ENCODE data around the gene DOCK11. TPM values are rescaled to one million over a fixed set of nuclear protein-coding genes. Genes with fewer than 3 reads are reported as not detected.
A peak's percentile ranks its signal among the peaks of the same experiment; 100 is the strongest.
"Not testable (repeated sequence)": the region's sequence is repeated elsewhere in the genome, so short reads cannot be mapped to it uniquely, and the experiment has no call there.

Gene DOCK11
- total RNA-seq (2014; rRNA removed; shearing (Covaris generic)), result 2.3 and 3.4 TPM in 2 replicates

DNA sequence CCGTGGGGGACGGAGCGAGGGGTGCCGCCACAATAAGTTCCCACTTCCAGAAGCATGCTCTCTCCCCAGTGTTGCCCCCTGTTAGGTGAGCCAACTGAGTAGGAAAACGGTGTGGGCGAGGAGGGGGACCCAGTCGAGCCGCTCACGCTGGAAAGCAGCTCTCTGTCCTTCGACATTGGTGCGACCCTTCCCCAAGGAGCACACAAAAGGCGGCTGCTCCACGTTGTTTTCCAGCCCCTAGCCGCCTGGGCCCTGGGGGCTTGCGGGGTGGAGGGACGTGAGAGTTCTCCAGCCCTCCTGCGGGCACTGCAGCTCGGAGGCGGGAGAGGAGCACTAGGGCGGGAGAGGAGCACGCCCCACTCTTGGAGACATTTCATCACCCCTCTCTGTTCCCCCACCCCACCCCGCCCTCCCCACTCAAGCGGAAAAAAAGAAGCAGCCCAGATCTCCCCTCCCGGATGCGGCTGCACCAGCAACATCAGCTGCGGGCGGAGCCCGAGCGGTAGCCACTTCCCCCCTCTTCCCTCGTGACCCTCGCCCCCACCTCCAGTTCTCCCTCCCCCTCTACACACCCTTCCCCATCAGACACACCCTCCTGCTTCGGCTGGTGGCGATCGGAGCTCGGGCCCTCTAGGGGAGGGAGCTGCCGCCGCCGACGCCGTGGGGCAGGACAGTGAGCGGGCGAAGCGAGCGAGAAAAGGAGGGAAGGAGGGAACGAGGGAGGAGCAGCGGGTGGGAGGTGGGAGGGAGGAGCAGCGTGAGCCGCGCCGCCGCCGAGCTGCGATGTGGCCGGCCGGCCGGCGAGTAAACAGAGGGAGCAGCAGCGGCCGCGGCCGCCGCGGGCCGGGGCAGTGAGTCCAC, at the start of gene DOCK11:
Gene DOCK11 (plus strand): TSS at position 755 of the 861 bp plus-strand sequence. CDS start 157 bp downstream, outside the sequence.
- DNase-seq (ENCODE audit: low read depth), result peak; percentile 74

DNA sequence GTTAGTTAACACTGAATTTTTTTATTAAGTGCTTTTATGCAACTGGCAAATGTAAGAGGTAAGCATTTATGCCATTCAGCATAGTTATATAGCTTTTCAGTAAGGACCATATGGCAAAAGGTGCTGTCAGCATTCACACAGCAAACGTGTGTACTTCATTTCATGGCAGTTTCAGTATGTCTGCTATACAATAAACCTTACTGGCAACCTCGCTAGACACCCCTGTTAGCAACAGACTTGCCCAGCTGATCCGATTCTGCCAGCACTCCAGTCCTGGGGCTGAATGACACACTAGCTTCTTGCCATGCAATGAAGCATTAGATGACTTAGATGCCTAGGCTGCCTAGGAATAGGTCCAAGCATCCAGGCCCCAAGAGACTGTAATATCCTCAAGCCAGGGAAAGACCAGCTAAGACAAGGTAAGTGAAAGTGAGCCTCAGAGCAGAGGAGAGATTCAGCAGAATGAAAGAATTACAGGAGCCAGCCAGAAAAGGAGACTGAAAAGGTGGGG, 47.3 kb upstream of the DOCK11 start:
- DNase-seq (ENCODE audit: low read depth), result peak; percentile 3

DNA sequence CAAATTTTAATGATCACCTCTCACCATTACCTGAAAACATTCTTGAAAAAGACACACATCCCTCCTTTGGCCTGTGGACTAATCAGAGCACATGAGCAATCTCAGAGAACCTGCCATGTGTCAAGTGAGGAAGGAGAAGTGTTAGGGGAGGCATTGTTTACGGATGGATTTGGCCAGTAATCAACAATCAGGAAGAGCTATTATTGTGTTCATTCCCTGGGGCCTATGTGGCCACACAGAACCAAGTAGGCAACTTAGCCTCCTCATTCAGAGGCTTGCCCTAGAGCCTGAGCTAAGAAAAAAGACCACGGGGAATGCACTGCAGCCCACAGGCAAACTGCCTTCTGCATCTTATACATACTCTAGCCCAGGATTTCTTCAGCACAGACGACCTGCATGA, 40.6 kb upstream of the DOCK11 start:
- DNase-seq (ENCODE audit: low read depth), result peak; percentile 5

DNA sequence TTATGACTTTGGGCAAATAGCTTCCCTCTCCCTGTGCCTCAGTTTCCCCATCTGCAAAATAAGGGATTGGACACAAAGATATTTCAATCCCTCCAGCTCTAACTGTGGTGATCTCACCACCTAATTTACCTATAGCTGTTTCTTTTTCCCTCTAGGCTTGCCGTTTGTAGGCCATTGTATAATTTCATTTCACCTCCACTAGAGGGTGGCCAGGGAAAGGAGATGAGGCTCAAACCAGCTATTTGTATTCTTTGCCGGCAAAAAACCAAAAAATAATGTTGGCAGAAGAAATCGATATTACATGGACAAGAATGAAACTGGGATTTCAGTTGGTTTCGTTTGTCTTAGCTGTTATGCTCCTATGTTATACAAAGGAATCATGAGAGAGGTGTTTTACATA, 36.1 kb upstream of the DOCK11 start:
- DNase-seq (ENCODE audit: low read depth), result peak; percentile 50

DNA sequence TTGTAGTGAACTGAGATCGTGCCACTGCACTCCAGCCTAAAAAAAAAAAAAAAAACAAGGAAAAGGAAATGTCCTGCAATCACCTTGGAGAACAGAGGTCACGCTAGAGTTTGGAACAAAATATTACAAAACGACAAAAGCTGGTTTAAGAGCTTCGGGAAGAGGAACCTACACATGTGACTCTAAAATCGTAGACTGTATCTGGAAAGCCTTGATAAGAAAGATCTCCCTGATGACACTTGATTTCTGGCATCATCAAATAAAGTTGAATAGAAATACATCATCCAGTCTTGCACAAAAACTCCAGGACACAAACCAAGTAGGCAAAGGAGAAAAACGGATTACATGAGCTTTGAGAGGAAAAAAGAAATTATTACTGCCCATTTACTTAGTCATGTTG, 31.1 kb upstream of the DOCK11 start:
- DNase-seq (ENCODE audit: low read depth), result no peak

DNA sequence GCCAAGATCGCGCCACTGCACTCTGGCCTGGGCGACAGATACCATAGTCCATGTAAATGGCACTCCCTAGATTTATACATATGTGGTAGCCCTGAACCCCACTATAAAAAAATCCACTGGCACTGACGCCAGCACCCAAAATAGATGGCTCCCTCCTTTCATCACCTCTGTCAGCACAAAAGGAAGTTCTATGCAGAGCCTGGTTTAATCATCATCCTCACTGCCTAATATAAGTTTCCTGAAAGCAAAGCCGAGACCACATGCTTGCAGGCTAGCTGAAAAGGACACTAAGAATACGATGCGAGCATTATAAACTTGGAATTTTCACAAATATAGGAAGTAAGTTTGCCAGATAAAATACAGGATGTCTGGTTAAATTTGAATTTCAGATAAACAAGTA, 27.5 kb upstream of the DOCK11 start:
- DNase-seq (ENCODE audit: low read depth), result no peak

DNA sequence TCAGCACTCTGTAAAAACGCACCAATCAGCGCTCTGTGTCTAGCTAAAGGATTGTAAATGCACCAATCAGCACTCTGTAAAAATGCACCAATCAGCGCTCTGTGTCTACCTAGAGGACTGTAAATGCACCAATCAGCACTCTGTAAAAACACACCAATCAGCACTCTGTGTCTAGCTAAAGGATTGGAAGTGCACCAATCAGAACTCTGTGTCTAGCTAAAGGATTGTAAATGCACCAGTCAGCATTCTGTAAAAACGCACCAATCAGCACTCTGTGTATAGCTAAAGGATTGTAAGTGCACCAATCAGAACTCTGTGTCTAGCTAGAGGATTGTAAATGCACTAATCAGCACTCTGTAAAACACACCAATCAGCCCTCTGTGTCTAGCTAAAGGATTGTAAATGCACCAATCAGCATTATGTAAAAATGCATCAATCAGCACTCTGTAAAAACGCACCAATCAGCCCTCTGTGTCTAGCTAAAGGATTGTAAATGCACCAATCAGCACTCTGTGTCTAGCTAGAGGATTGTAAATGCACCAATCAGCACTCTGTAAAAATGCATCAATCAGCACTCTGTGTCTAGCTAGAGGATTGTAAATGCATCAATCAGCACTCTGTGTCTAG, 24.8 kb upstream of the DOCK11 start:
- DNase-seq (ENCODE audit: low read depth), result not testable (repeated sequence)

DNA sequence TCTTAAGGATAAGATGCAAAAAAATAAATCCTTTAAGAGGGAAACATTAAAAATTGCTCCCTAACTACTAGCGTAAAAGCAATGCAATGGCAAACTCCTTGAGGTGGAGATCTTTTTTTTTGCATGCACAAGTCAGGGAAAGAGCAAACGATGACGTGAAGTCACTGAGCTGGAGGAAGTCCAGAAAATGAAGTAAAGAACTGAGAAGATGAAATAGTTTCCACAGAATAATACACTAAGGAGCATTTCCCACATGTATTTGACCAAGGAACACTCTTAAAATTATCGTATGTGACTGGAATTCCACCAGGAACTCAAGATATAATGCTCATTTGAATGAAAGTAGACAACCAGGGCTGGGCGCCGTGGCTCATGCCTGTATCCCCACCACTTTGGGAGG, 21.0 kb upstream of the DOCK11 start:
- DNase-seq (ENCODE audit: low read depth), result peak; percentile 6

DNA sequence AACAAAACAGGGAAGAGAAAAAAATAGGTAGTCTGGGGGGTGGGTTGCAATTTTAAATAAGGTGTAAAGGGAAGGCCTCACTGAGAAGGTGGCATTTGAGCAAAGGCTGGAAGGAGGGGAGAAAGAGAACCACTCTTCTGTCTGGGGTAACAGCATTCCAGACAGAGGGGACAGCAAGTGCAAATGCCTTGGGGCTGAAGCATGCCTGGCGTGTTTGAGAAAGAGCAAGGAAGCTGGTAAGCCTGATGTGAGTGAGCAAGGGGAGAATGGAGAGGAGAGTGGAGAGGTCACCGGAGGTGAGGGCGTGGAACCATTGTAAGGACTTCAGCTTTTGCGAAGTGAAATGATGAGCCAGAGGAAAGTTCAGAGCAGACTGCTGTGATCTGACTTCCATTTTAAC, 19.7 kb upstream of the DOCK11 start:
- DNase-seq (ENCODE audit: low read depth), result peak; percentile 6

DNA sequence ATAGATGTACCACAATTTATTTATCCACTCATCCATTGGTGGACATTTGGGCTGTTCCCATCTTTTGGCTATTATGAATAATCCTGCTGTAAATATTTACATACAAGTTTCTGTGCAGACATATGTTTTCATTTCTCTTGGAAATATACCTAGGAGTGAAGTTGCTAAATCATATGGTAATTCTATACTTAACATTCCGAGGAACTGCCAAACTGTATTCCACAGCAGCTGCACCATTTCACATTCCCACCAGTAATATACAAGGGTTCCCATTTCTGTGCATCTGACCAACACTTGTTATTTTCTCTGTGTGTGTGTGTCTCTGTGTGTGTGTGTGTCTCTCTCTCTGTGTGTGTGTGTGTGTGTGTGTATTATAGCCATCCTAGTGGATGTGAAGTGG, 15.4 kb upstream of the DOCK11 start:
- no peak for DNase-seq (ENCODE audit: low read depth)

DNA sequence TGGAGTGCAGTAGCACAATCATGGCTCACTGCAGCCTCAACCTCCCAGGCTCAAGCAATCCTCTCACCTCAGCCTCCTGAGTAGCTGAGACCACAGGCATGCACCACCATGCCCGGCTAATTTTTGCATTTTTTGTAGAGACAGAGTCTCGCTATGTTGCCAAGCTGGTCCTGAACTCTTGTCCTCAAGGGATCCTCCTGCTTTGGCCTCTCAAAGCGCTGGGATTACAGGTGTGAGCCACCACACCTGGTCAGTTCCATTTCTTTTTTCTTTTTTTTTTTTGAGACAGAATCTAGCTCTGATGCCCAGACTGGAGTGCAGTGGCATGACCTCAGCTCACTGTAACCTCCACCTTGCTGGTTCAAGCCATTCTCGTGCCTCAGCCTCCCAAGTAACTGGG, 13.2 kb upstream of the DOCK11 start:
- DNase-seq (ENCODE audit: low read depth), result not testable (repeated sequence)

DNA sequence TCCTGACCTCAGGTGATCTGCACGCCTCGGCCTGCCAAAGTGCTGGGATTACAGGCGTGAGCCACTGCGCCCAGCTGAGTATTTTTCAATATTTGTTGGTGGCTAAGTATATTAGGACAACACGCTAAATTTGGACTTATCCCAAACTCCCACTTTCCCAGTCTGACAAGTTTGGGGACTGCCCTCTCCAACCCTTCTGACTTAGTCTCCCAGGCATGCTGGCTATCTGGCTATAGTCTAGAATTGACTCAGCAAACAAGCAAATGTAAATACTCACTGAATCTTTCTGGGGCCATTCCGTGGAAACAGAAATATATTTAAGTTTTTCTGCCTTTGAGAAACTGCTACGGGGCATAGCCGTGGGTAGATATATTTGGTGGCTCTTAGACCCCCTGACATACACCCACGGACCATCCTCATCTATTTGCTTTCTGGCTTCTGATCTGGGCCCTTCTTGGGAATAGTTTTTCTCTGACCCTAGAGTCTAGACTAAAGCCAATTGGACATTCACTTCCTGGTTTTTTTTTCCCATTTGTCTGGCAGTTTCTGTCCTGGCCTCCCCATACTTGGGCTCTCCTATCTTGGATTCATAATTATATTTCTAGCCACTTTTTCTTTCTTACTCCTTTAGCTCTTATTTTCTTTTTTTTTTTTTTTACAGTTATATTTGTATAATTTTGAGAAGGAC, 11.3 kb upstream of the DOCK11 start:
- DNase-seq (ENCODE audit: low read depth), result no peak

DNA sequence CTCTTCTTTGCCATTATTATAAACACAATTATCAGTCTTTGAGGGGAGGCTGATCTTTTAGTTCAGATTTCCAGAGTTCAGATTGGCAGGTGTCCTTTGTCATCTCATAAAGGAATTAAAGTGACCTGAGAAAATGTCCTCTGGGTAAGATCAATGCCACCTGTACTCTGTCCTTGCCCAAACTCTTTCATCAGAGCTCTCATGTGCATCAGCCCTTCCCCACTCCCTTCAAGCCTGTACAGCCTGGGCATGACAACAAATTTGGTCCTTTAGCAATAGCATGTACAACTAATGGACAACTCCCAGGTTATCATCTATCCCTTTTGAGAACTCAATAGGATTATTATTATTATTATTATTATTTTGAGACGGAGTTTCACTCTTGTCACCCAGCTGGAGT, 8.9 kb upstream of the DOCK11 start:
- DNase-seq (ENCODE audit: low read depth), result not testable (repeated sequence)

DNA sequence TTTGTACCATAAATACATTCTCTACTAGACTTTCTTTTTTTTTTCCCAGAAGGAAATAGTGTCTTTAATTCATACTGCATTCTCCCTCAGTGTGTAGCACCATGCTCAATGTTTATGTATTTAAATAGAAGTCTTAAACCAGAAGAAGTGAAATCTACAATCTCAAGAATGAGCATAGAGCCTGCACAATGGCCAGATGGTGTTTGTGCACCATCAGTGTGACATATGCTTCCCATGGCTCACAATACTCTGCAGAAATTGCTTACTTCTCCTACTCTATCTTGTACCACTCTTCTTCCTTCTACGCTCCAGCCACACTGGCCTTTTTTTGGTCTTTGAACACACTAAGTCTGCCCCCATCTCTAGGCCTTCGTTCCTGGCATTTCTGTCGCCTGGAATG, 2.6 kb upstream of the DOCK11 start:
- DNase-seq (ENCODE audit: low read depth), result no peak

DNA sequence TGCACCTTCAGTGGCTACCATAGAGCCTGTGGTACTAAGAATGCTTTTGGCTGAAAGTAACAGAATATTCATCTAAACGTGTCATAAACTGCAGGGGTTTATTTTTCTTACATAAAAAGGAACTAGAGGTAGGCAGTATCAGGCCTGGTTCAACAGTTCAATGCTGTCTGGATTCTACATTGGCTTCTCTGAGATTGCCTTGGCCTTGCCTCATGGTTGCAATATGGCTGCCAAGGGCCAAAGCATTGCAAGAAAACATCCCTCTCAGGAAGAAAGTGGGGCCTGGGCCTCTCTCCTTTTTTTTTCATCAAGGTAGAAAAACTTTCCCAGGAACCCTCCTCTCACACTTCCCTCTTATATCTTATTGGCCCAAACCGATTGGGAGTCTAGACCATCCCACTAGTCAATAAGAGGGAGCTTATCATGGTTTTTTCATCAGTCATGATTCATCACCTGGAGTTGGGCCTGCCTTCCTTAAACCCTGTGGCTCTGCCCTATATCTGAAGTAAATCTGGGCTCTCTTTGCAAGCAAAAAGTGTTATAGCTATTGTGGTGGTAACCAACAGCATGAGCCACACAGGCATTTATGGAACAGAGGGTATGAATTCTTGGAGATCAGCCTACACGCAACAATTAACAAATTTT, 1.8 kb upstream of the DOCK11 start:
- peak; percentile 29 for DNase-seq (ENCODE audit: low read depth)

DNA sequence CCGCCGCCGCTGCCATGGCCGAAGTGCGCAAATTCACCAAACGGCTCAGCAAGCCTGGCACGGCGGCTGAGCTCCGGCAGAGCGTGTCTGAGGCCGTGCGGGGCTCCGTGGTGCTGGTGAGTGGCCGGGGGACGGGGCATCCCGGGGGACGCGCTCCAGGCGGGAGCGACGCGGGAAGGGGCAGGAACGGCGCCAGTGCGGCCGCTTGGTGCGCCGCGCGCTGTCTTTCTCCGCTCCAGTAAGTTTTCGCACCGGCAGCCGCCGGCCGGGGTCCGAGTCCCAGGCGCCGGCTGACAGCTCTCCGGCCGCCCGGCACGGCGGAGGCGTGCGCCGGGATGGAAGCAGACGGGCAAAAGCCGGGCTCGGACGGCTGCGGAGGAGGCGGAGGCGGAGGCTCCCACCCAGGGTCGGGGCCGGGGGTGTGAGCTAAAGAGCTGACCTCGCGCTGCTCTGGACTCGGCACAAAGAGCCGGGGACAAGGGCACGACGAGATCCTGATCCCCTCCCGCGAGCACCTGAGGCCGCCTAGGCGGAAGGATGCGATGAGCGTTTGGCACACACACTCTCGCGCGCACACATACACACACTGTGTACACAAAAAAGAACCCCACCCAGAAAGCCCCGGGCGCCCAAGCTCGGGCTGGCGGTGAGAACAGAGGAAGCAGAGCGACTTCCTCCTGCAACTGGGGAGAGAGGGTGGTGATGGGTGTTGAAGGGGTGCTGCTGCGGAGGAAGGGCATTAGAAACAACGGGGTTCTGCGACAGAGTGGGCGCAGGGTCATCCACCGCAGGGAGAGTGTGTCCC, 545 bp downstream of the DOCK11 start:
- peak; percentile 26 for DNase-seq (ENCODE audit: low read depth)

DNA sequence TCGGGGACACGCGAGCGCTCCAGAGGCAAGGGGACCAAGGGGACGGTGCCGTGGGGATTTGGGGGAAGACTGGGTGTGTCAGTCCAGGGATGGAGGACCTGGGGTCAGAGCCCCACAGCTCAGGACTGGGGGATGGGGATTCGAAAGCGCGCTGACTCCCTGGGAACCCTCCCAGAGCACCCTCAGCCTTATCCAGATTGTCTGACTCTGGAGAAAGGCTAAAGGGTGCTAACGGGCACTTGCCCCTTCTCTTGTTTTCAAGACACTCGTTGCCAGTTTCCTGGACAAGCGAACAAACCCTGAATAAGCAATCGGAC, 1.1 kb downstream of the DOCK11 start:
- no peak for DNase-seq (ENCODE audit: low read depth)

DNA sequence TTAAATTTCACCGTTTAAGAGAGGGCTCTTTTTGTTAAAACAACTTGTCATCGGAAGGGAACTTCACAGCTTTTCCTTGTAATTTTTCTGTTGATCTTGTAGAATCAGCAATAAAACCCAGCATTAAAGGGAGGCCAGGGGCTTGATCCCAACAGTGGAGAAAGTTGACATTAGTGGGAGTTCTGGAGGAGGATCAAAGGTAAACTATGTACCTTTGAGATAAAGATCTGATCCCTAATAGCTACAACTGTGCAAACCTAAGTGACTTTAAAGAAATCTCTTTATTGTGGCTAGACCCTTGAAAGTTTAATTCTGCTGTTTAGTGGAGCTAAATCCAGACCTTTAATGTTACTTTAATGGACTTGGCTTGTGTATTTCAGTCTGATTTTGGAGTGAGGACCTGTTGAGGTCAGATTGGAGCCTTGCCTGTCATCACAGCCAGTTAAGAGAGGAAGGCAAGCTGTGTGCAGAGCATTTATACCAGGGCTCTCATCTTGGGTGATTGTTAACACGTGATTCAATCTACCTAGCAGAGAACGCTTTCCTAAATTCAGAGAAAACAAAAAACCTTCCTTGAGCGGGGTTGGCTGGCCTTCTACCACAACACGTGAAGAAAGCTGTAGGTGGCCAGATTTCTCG, 1.7 kb downstream of the DOCK11 start:
- DNase-seq (ENCODE audit: low read depth), result no peak

DNA sequence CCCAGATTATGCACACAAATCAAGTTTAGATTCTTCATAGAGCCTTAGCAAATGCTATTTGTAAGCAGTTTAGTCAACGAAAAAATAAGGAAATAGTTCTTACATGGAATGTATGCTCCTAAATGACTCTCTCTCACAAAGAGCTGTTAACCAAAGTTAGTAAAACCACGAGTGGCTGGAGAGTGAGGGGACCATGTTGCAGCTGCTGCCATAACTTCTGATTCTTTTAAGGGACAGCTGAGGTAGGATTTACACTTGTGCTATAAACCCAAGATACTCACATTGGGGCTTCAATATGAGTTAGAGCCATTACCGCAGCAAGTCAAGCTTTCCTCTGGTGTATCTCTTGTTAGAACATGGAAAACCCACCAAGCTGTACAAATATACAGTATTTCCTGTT, 2.7 kb downstream of the DOCK11 start:
- DNase-seq (ENCODE audit: low read depth), result no peak

DNA sequence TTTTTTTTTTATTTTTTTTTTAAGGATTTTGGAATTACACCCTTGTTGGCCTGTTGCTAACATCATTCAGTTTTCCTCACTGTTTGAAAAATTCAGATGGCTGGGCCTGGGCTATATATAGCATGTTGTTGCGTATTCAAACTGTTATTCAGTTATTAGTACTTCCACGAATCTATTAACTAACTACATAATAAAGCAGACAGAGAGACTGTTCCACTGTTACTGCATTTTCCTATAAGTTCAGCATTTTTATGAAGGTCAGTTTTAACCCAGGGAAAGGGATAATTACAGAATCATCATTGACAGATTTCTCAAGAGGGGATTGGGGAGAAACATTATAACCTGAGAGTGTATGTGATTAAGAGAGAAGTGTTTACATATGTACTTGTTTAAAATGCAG, 3.1 kb downstream of the DOCK11 start:
- no peak for DNase-seq (ENCODE audit: low read depth)

DNA sequence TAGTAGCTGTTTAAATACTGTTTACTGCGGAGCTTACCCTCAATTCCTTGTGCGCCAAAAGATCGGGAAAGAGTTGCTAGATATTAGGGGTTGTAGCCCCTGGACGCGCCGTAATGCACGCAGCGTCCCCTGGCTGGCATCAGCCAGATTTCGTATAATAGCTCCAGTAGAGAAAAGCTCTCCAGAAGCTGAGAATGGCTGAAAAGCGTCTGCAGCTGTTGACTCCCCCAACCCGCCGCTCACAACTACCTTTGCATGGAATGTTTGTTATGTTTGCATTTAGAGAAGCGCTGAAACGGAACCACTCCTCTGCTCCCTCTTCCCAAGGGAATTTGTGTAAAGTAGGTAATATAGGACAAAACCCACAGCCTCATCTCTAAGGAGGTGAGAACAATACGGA, 3.7 kb downstream of the DOCK11 start:
- no peak for DNase-seq (ENCODE audit: low read depth)

Measured in M059J (cell line).